GM12878 (cell line): ENCODE measurements around the gene SLC28A2. TPM values are rescaled to one million over a fixed set of nuclear protein-coding genes. Genes with fewer than 3 reads are reported as not detected.

Experiments
- ATAC-seq: fragments of 200-7000 bp; cut with Tn5 transposase; 3 replicates; pipeline ENCODE4 v1.9.1; 2020; ENCODE audit warnings: mild to moderate bottlenecking, moderate library complexity
- BruUV-seq: library from RNA; stranded (reverse); fragments of 400-500 nt; replicated peaks from 2 replicates; lab custom pipeline; 2021; lab: Mats Ljungman, UMichigan
- CTCF ChIA-PET: fragments of 300-600 bp; sonication (Branson Sonifier 250); formaldehyde crosslinking; extraction: SDS; loops from one replicate; lab custom pipeline; 2021; ENCODE audit warnings: inconsistent platforms; lab: Yijun Ruan, JAX
- POLR2A ChIA-PET: fragments of 350-600 bp; formaldehyde crosslinking; extraction: SDS; loops from one replicate; lab custom pipeline; 2021; ENCODE audit warnings: inconsistent platforms; lab: Charles Lee
- RAD21 ChIA-PET: fragments of 300-600 bp; sonication (Branson Sonifier 250); formaldehyde crosslinking; loops from one replicate; lab custom pipeline; 2023; ENCODE audit warnings: antibody characterized with exemption; ENCODE audit not compliant: unreplicated experiment; lab: Charles Lee
- SMC1A ChIA-PET: fragments of 300-600 bp; sonication (Branson Sonifier 250); formaldehyde crosslinking; loops from one replicate; lab custom pipeline; 2023; ENCODE audit not compliant: unreplicated experiment, uncharacterized antibody; lab: Charles Lee
- DNase-seq: peaks from one replicate; pipeline ENCODE4 v3.0.0-alpha.2; 2011; ENCODE audit warnings: low read depth, low spot score
- FAIRE-seq: peaks from 3 replicates; lab custom pipeline; 2011; peaks lifted over from hg19 to GRCh38; lab: Jason Lieb, UNC
- H2AFZ ChIP-seq: 2 replicates; pipeline ENCODE4 v1.6.0; 2011; ENCODE audit warnings: low read depth, low read length, control low read depth; ENCODE audit not compliant: control insufficient read depth
- H3K27ac ChIP-seq: 2 replicates; pipeline ENCODE4 v1.5.1; 2011; ENCODE audit warnings: control low read depth; ENCODE audit not compliant: control insufficient read depth, insufficient read depth
- H3K27me3 ChIP-seq, 2 experiments: replicated peaks in 1 of 2; 2 replicates each; pipeline versions ENCODE4 v1.6.0 to v1.6.1; 2011; ENCODE audit warnings: low read length in 1 of 2; ENCODE audit not compliant: control insufficient read depth in 2 of 2, insufficient read depth in 2 of 2
- H3K36me3 ChIP-seq, 2 experiments: 2 replicates each; pipeline ENCODE4 v1.5.1; 2011; ENCODE audit warnings: low read length in 1 of 2; ENCODE audit not compliant: control insufficient read depth in 2 of 2, insufficient read depth in 2 of 2
- H3K4me1 ChIP-seq: 2 replicates; pipeline ENCODE4 v1.6.1; 2011; ENCODE audit warnings: mild to moderate bottlenecking, low read length, moderate library complexity, mixed read lengths; ENCODE audit not compliant: control insufficient read depth, insufficient read depth
- H3K4me2 ChIP-seq: 2 replicates; pipeline ENCODE4 v1.6.0; 2011; ENCODE audit warnings: control low read depth; ENCODE audit not compliant: control insufficient read depth, insufficient read depth
- H3K4me3 ChIP-seq: fragments of 200-600 bp; sonication (generic); 2 replicates; pipeline ENCODE4 v1.5.1; 2016
- H3K79me2 ChIP-seq: 2 replicates; pipeline ENCODE4 v1.6.0; 2011; ENCODE audit warnings: low read length; ENCODE audit not compliant: control insufficient read depth, insufficient read depth
- H3K9ac ChIP-seq: 2 replicates; pipeline ENCODE4 v1.8.0; 2011; ENCODE audit warnings: low read length, control low read depth, mixed read lengths; ENCODE audit not compliant: control insufficient read depth, insufficient read depth
- H3K9me3 ChIP-seq: replicated peaks from 3 replicates; pipeline ENCODE4 v1.5.1; 2011; ENCODE audit warnings: mild to moderate bottlenecking, low read length; ENCODE audit not compliant: control insufficient read depth, insufficient read depth
- H4K20me1 ChIP-seq: 2 replicates; pipeline ENCODE4 v1.6.0; 2011; ENCODE audit not compliant: control insufficient read depth, insufficient read depth
- WGBS: methylation state at CpG from one replicate; pipeline ENCODE4 v1.1.6; 2016; ENCODE audit warnings: low lambda C conversion rate; ENCODE audit not compliant: insufficient replicate concordance, insufficient coverage; ENCODE audit errors: missing lambda C conversion rate; 5-methylcytosine and 5-hydroxymethylcytosine counted together
- in situ Hi-C: fragments of 300-500 bp; cut with MboI; formaldehyde crosslinking; loops from 9 replicates; pipeline ENCODE4 v1.14.3; 2018; ENCODE audit warnings: mixed read lengths
- intact Hi-C: fragments of 100-400 bp; cut with micrococcal nuclease; formaldehyde crosslinking; loops from one replicate; pipeline ENCODE4 v1.14.2; 2022; ENCODE audit not compliant: unreplicated experiment
- polyA plus RNA-seq, 11 experiments: library from polyadenylated mRNA; depleted of rRNA in 4 of 11; unstranded in 6 of 11; stranded (reverse) in 5 of 11; fragments of >200 nt; fragmentation: Nextera tagmentation in 4 of 11; fragmentation: Illumina TruSeq in 1 of 11; extraction: Ambion mirVana in 4 of 11; extraction: Trizol in 1 of 11; gene quantifications; 1 replicate in 1 of 11; 2 replicates in 10 of 11; pipeline versions ENCODE4 v1.2.1 to v1.2.3, GENCODE V29; 2011 to 2016; ENCODE audit warnings: inconsistent platforms in 2 of 11, missing spikeins in 2 of 11, low read depth in 1 of 11
- total RNA-seq, 4 experiments: library from RNA; depleted of rRNA in 3 of 4; stranded (reverse); fragments of >200 nt in 3 of 4; fragmentation: Illumina TruSeq in 1 of 4; extraction: Trizol in 1 of 4; gene quantifications; 2 replicates each; pipeline versions ENCODE4 v1.2.1 to v1.2.3, GENCODE V29; 2013 to 2021
- TF ChIP-seq, protein P1 (sequence below): IDR thresholded peaks from 2 replicates; pipeline ENCODE4 v1.6.1; 2012; ENCODE audit warnings: low read length, inconsistent platforms
- TF ChIP-seq, protein P2 (sequence below), 3 experiments: IDR thresholded peaks in 2 of 3; conservative IDR thresholded peaks in 1 of 3; 2 replicates each; pipeline ENCODE4 v1.5.1; 2011; ENCODE audit warnings: low read depth in 3 of 3, low read length in 3 of 3, mild to moderate bottlenecking in 3 of 3, control low read depth in 2 of 3, moderate library complexity in 2 of 3, inconsistent platforms in 1 of 3, mixed read lengths in 1 of 3; ENCODE audit not compliant: control insufficient read depth in 2 of 3, insufficient read depth in 1 of 3; ENCODE audit errors: extremely low read depth in 1 of 3

Gene SLC28A2
- total and polyA plus RNA-seq, 10 of the 15 experiments (the other 5 are each of a cell fraction or from before 2014, with no cell fraction given): 0.02 to 0.21 (median 0.14) TPM; not detected in 6

DNA sequence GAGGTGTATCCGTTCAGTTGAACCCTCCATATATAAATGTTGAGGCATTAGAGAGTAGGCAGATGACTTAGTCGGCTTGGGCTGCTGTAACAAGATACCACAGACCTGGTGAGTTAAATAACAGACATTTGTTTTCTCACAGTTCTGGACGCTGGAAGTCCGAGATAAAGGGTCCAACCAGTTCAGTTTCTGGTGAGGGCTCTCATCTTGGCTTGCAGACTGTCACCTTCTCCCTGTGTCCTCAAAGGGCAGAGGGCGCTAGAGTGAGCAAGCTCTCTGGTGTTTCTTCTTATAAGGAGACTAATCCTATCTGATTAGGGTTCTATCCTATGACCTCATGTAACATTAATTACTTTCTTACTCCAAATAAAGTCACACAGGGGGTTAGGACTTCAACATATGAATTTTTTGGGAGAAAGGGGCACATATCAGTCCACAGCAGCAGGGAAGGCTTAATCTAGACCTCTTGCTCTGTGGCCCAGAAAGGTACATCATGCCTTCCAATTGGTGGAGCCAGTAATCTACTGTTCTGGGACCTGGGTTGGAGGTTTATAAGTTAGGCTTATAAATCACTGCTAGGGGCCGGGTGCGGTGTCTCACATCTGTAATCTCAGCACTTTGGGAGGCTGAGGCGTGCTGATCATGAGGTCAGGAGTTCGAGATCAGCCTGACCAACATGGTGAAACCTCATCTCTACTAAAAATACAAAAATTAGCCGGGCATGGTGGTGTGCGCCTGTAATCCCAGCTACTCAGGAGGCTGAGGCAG lies 26.3 kb upstream of the SLC28A2 start:
- ATAC-seq: no peak
- intact Hi-C loops: no loop called here

More for the DNA sequence above, 26.3 kb upstream of the SLC28A2 start:
- Histone ChIP-seq H3K79me2 (no peaks in the 10 kb centered on the region), H2AFZ (no peak overlapping the region), H3K4me3 (no peak overlapping the region), H3K9ac (no peak overlapping the region), H3K9me3 (no peaks in the 10 kb centered on the region), H3K4me2 (no peak overlapping the region), H3K27ac (no peak overlapping the region), H3K36me3 (no peaks in the 10 kb centered on the region), H3K27me3 (peaks cover 0 to 4% of the 10 kb centered on the region in 2 experiments; a peak in 1 of 4 replicates), H4K20me1 (no peaks in the 10 kb centered on the region), H3K4me1 (no peaks in the 10 kb centered on the region)
- ChIA-PET POLR2A (no interaction called here), CTCF (interaction anchor here (1.4 kb wide), 1 partner anchor 18 kb away, joined by 4 read pairs; no protein-coding TSS in a partner anchor), SMC1A (no interaction called here), RAD21 (no interaction called here)
- in situ Hi-C loops: no loop called here
- FAIRE-seq: no peak
- TF ChIP-seq, protein P1, sequence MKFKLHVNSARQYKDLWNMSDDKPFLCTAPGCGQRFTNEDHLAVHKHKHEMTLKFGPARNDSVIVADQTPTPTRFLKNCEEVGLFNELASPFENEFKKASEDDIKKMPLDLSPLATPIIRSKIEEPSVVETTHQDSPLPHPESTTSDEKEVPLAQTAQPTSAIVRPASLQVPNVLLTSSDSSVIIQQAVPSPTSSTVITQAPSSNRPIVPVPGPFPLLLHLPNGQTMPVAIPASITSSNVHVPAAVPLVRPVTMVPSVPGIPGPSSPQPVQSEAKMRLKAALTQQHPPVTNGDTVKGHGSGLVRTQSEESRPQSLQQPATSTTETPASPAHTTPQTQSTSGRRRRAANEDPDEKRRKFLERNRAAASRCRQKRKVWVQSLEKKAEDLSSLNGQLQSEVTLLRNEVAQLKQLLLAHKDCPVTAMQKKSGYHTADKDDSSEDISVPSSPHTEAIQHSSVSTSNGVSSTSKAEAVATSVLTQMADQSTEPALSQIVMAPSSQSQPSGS: no peak
- TF ChIP-seq, protein P2, sequence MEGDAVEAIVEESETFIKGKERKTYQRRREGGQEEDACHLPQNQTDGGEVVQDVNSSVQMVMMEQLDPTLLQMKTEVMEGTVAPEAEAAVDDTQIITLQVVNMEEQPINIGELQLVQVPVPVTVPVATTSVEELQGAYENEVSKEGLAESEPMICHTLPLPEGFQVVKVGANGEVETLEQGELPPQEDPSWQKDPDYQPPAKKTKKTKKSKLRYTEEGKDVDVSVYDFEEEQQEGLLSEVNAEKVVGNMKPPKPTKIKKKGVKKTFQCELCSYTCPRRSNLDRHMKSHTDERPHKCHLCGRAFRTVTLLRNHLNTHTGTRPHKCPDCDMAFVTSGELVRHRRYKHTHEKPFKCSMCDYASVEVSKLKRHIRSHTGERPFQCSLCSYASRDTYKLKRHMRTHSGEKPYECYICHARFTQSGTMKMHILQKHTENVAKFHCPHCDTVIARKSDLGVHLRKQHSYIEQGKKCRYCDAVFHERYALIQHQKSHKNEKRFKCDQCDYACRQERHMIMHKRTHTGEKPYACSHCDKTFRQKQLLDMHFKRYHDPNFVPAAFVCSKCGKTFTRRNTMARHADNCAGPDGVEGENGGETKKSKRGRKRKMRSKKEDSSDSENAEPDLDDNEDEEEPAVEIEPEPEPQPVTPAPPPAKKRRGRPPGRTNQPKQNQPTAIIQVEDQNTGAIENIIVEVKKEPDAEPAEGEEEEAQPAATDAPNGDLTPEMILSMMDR (IDR thresholded peaks at IDR 0.05 in 2 of 3, conservative IDR thresholded peaks at IDR 0.05 in 1 of 3; ENCODE audit: control insufficient read depth in 2 of 3, extremely low read depth in 1 of 3, insufficient read depth in 1 of 3, low read depth in 3 of 3, low read length in 3 of 3): 0 out of 6 replicates have a peak, but pooled peaks of 1 of the 3 experiments have one; percentile 8
- BruUV-seq: no TSS peak
- no peak for DNase-seq
- WGBS: 32% methylated on average over 11 of the region's 11 CpGs
